Measurements from ENCODE around the gene ANKS1A. TPM values are rescaled to one million over a fixed set of nuclear protein-coding genes. Genes with fewer than 3 reads are reported as not detected.
A peak's percentile ranks its signal among the peaks of the same experiment; 100 is the strongest.

ANKS1A gene
- total RNA-seq, 1 experiment from 2014 or later = 26.5 TPM

- H3T11ph ChIP-seq (ENCODE audit: low read length) = no peak overlapping the region
- H3K9me3 ChIP-seq (ENCODE audit: control insufficient read depth, low read depth, low read length) = no peaks in the 10 kb centered on the region
- no peak overlapping the region for H2AK5ac ChIP-seq (ENCODE audit: insufficient read length, low read length)
- peaks cover 15 to 17% of the 10 kb centered on the region in 2 experiments for H3K4me1 Mint-ChIP-seq
- no peak overlapping the region for H3K14ac ChIP-seq (ENCODE audit: insufficient read depth, low read length)
- no peak overlapping the region for H2BK20ac ChIP-seq (ENCODE audit: low read depth, low read length, poor library complexity, severe bottlenecking)
- no peak overlapping the region for H3K23ac ChIP-seq (ENCODE audit: insufficient read length, low read depth, low read length)
- peak overlapping the region; percentile 69 to 95 (median 94); a peak in 6 of 7 replicates for H3K27ac Mint-ChIP-seq
- H3K79me1 ChIP-seq (ENCODE audit: insufficient read depth, low read depth, low read length, poor library complexity, severe bottlenecking) = no peaks in the 10 kb centered on the region
- H3K4me2 ChIP-seq (ENCODE audit: insufficient read depth, insufficient read length, low read length) = no peak overlapping the region
- H3K27ac ChIP-seq (ENCODE audit: insufficient read length, low read depth, low read length) = no peak overlapping the region
- H3K36me3 Mint-ChIP-seq (ENCODE audit: insufficient read depth in 1 of 3, low read depth in 3 of 3) = peaks cover 14 to 58% (median 52%) of the 10 kb centered on the region in 3 experiments
- H2BK120ac ChIP-seq (ENCODE audit: low read depth, low read length, poor library complexity, severe bottlenecking) = no peak overlapping the region
- H2BK12ac ChIP-seq (ENCODE audit: insufficient read length, low read depth, low read length) = no peak overlapping the region
- H3K18ac ChIP-seq (ENCODE audit: insufficient read length, low read depth, low read length) = no peak overlapping the region
- H3K23me2 ChIP-seq (ENCODE audit: insufficient read length, low read depth, low read length, poor library complexity, severe bottlenecking) = no peaks in the 10 kb centered on the region
- H3K56ac ChIP-seq (ENCODE audit: insufficient read length, low read depth, low read length) = no peak overlapping the region
- no peaks in the 10 kb centered on the region for H4K20me1 ChIP-seq (ENCODE audit: control insufficient read depth, insufficient read depth, insufficient read length)
- H4K91ac ChIP-seq (ENCODE audit: insufficient read length, low read depth, low read length) = no peak overlapping the region
- WGBS (ENCODE audit: extremely low coverage, insufficient read length, low lambda C conversion rate) = no CpG with 5 or more reads among the region's 19 CpGs
- H2AFZ ChIP-seq (ENCODE audit: low read length) = no peak overlapping the region
- H3K27me3 Mint-ChIP-seq (ENCODE audit: low read depth) = no peaks in the 10 kb centered on the region
- H3K4ac ChIP-seq (ENCODE audit: low read depth, low read length) = no peak overlapping the region
- no peaks in the 10 kb centered on the region for H3K27me3 ChIP-seq (ENCODE audit: insufficient read depth, low read length)
- H3K4me1 ChIP-seq (ENCODE audit: insufficient read depth, low read length) = no peaks in the 10 kb centered on the region
- DNase-seq = no peak
- H3K79me2 ChIP-seq (ENCODE audit: insufficient read depth, low read length) = no peaks in the 10 kb centered on the region
- no peak overlapping the region for H3K4me3 Mint-ChIP-seq
- no peak overlapping the region for H2BK5ac ChIP-seq (ENCODE audit: insufficient read length, low read length)
- H3K9me3 Mint-ChIP-seq = no peaks in the 10 kb centered on the region; a peak in 1 of 5 replicates
- TF ChIP-seq CTCF (conservative IDR thresholded peaks at IDR 0.05) = no peak
- H4K5ac ChIP-seq (ENCODE audit: insufficient read length, low read depth, low read length) = no peak overlapping the region
- H4K8ac ChIP-seq (replicated peaks; ENCODE audit: insufficient read length, low read depth, low read length) = no peak overlapping the region
- no peak overlapping the region for H2BK15ac ChIP-seq (ENCODE audit: low read depth, low read length)
- no peak overlapping the region for H3K9ac ChIP-seq (ENCODE audit: extremely low read depth, insufficient read length, low read length)
Measured at GRCh38 chr6:35082046-35082732, 193.1 kb downstream of the ANKS1A start.

All from H9 (cell line).